Nephron progenitor cell (in vitro differentiated cells): Measurements from ENCODE around the gene KLB.
A peak's percentile ranks its signal among the peaks of the same experiment; 100 is the strongest.
"Not testable (repeated sequence)": the region's sequence is repeated elsewhere in the genome, so short reads cannot be mapped to it uniquely, and the experiment has no call there.

Experiments
- DNase-seq: peaks from one replicate; pipeline ENCODE4 v3.0.0; 2021
- H3K27ac Mint-ChIP-seq: 2 replicates; pipeline ENCODE4 v1.8.0; 2021; ENCODE audit warnings: mild to moderate bottlenecking, moderate library complexity, mixed read lengths
- H3K27me3 Mint-ChIP-seq: 2 replicates; pipeline ENCODE4 v1.8.0; 2021; ENCODE audit warnings: mild to moderate bottlenecking, low read depth, mixed read lengths; ENCODE audit not compliant: poor library complexity
- H3K36me3 Mint-ChIP-seq: 2 replicates; pipeline ENCODE4 v1.8.0; 2021; ENCODE audit warnings: low read depth, mixed read lengths
- H3K4me1 Mint-ChIP-seq: 2 replicates; pipeline ENCODE4 v1.8.0; 2021; ENCODE audit warnings: mixed read lengths
- H3K4me3 Mint-ChIP-seq: 2 replicates; pipeline ENCODE4 v1.8.0; 2021; ENCODE audit warnings: mild to moderate bottlenecking, moderate library complexity, mixed read lengths
- H3K9me3 Mint-ChIP-seq: 2 replicates; pipeline ENCODE4 v1.8.0; 2021; ENCODE audit warnings: mild to moderate bottlenecking, moderate library complexity, mixed read lengths
- TF ChIP-seq, protein P1 (sequence below): fragments of 200-600 bp; sonication (generic); IDR thresholded peaks from 2 replicates; pipeline ENCODE4 v1.5.0; 2021; ENCODE audit warnings: antibody characterized with exemption

Gene KLB

DNA sequence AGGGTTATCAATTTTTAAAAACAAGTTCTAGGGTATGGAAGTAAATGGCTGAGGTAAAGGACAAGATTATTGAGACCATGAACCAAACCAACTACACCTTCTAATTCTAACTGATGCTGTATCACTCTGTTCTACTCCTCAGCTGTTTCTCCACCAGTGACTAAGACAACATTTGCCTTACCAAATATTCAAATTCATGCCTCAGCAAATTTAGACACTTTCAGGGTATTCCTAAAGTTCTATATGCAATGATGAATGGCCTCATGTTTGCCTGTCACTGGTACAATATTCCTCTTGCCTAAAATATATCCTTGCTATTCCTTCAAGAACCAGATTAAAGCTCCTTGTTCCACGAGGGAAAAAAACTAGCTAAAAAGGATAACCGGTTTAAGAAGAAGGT lies 47.0 kb downstream of the KLB start:
- no peaks in the 10 kb centered on the region for H3K9me3 Mint-ChIP-seq
- H3K36me3 Mint-ChIP-seq: peaks cover 74% of the 10 kb centered on the region
- H3K4me1 Mint-ChIP-seq: peaks cover 24% of the 10 kb centered on the region
- peaks cover 4% of the 10 kb centered on the region for H3K27me3 Mint-ChIP-seq
- no peak for DNase-seq
- H3K4me3 Mint-ChIP-seq: no peak overlapping the region
- H3K27ac Mint-ChIP-seq: no peak overlapping the region
- TF ChIP-seq, protein P1, sequence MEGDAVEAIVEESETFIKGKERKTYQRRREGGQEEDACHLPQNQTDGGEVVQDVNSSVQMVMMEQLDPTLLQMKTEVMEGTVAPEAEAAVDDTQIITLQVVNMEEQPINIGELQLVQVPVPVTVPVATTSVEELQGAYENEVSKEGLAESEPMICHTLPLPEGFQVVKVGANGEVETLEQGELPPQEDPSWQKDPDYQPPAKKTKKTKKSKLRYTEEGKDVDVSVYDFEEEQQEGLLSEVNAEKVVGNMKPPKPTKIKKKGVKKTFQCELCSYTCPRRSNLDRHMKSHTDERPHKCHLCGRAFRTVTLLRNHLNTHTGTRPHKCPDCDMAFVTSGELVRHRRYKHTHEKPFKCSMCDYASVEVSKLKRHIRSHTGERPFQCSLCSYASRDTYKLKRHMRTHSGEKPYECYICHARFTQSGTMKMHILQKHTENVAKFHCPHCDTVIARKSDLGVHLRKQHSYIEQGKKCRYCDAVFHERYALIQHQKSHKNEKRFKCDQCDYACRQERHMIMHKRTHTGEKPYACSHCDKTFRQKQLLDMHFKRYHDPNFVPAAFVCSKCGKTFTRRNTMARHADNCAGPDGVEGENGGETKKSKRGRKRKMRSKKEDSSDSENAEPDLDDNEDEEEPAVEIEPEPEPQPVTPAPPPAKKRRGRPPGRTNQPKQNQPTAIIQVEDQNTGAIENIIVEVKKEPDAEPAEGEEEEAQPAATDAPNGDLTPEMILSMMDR: no peak

DNA sequence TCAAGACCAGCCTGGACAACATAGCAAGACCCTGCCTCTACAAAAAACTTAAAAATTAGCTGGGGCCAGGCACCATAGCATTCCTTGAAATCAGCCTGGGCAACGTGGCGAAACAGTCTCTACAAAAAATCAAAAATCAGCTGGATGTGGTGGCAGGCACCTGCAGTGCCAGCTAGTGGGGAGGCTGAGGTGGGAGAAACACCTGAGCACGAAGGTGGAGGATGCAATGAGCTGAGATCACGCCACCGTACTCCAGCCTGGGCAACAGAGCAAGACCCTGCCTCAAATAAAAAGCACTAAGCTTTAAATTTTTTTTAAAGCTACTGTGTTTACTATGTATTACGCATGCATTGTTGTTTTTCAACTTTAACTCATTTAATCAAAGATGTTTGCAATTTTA lies 48.8 kb downstream of the KLB start:
- Mint-ChIP-seq H3K27me3 (peaks cover 4% of the 10 kb centered on the region), H3K36me3 (peaks cover 73% of the 10 kb centered on the region), H3K4me3 (no peak overlapping the region)

DNA sequence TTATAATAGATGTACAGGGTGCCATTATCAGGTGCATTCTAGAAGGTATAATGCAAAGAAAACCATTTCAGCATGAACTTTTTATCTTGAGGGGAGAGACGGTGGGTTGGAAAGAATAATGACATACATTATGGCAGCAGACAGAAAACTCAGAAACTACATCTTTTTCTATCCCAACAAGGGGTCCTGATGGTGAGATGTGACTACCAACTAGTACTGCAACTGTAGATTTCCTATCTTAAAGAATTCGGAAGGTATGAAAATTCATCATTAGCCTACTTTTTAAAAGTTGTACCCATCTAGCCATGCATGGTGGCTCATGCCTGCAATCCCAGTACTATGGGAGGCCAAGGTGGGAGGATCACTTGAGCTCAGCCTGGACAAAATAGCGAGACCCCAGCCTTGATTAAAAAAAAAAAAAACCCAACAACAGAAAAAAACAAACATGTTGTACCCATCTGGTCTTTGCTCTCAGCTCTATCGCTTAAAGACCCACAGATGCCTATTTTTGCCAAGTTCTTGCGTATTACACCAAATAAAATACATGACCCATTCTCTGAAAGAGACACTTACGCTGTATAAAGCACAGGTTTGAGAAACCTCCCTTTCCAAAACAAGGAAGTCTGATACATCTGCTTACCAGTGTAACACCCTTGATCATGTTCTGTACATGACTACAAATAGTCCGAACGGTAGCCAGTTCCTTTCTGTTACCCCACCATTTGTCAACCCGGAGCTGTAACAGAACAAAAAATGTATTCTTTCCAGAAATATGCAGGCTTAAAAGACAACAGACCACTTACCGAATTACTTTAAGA lies 50.4 kb downstream of the KLB start:
- Mint-ChIP-seq H3K27ac (peak overlapping the region; percentile 18), H3K36me3 (peaks cover 72% of the 10 kb centered on the region), H3K4me3 (peak overlapping the region; percentile 98), H3K4me1 (peaks cover 34% of the 10 kb centered on the region), H3K9me3 (no peaks in the 10 kb centered on the region), H3K27me3 (peaks cover 4% of the 10 kb centered on the region)
- no peak for DNase-seq
- TF ChIP-seq, protein P1: no peak

More for the DNA sequence above, 48.8 kb downstream of the KLB start:
- H3K9me3 Mint-ChIP-seq: no peaks in the 10 kb centered on the region
- TF ChIP-seq, protein P1: no peak
- peak overlapping the region; percentile 69 for H3K27ac Mint-ChIP-seq
- DNase-seq: no peak
- H3K4me1 Mint-ChIP-seq: peaks cover 29% of the 10 kb centered on the region

DNA sequence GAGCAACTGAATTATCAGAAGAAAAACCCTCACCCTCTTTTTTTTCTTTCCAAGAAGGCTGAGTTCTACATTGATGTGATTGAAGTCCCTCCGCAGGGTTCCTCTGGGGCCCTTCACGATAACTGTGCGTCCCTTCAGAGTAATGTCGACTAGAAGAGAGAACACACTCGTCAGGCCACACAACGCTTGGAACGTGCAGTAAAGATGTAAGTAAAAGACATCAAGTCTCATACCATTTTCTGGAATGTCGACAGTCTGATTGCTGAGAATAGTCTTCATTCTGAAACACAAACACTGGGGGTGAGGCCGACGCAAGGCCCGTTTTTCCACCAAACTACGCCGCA lies 51.4 kb downstream of the KLB start:
- H3K4me1 Mint-ChIP-seq: peaks cover 34% of the 10 kb centered on the region

DNA sequence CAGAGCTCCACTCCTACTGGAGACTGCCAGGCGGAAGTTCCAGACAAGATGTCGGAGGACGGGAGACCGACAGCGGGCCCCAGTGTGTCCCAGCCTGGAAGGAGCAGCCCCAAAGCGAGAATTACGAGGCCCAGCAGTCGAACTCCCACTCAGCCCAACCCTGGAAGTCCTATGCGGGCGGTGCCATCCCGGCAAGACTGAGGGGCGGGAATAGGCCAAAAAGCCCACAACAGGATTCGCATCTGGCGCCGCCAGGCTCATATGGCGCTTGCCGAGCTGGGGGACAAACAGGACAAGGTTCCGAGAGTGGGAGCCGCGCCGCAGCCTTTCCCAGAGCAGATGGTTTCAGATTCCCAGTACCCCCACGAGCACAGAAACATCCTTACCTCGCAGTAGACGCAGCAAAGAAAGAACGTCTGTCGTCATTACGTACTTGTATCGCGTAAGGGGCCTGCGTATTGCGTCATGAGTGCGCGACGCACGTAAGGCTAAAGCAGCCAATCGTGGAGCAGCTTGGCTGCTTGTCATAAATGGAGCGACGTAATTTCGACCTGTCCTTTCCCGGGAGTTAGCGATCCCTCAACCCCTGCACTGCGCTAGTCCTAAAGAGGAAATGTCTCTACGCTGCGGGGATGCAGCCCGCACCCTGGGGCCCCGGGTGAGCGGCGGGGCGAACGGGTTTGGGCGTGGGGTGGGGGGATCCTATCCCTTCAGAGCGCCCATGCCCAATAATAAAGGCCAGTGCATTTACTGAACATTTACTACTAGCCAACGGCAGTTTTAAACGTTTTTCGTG lies 52.0 kb downstream of the KLB start, which contains the start of the genes LIAS and RPL9:
Gene LIAS (plus strand): TSS at position 552 of the 796 bp plus-strand sequence. CDS start 62 bp downstream, at position 614.
Gene RPL9 (minus strand): TSS at position 418 of the 796 bp plus-strand sequence. CDS start 483 bp downstream, outside the sequence.
- H3K4me1 Mint-ChIP-seq: peaks cover 34% of the 10 kb centered on the region
- H3K36me3 Mint-ChIP-seq: peaks cover 64% of the 10 kb centered on the region
- TF ChIP-seq, protein P1: no peak
- peaks cover 4% of the 10 kb centered on the region for H3K27me3 Mint-ChIP-seq
- no peaks in the 10 kb centered on the region for H3K9me3 Mint-ChIP-seq
- peak within 1 kb of the TSS; percentile 100 for H3K27ac Mint-ChIP-seq
- peak within 1 kb of the TSS; percentile 98 for H3K4me3 Mint-ChIP-seq
- DNase-seq: peak; percentile 90

More for the DNA sequence above, 51.4 kb downstream of the KLB start:
- Mint-ChIP-seq H3K27ac (peak overlapping the region; percentile 100), H3K36me3 (peaks cover 64% of the 10 kb centered on the region), H3K4me3 (peak overlapping the region; percentile 98)
- DNase-seq, H3K27me3 Mint-ChIP-seq, H3K9me3 Mint-ChIP-seq: not testable (repeated sequence)

DNA sequence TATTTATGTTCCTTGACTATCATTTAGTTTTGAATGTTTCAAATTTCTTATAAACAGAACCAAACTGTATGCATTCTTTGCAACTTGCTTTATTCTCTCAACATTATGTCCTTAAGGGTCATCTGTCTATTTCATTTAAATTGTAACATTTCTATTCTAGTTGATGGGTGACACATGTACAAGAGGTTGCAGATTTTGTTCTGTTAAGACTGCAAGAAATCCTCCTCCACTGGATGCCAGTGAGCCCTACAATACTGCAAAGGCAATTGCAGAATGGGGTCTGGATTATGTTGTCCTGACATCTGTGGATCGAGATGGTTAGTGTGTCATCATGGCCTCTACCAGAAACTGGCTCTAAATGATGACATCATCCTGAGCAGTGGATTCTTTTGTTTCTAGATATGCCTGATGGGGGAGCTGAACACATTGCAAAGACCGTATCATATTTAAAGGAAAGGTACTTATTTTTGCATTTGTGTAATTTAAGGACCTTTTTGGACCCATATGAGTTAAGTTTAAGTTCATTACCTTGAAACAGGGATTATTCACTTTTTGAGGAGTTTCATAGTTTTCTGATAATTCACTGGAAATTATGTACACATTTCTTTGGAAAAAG lies 58.3 kb downstream of the KLB start:
- Mint-ChIP-seq H3K9me3 (no peaks in the 10 kb centered on the region), H3K36me3 (peaks cover 33% of the 10 kb centered on the region), H3K27me3 (peaks cover 4% of the 10 kb centered on the region), H3K27ac (no peak overlapping the region), H3K4me3 (no peak overlapping the region), H3K4me1 (peaks cover 14% of the 10 kb centered on the region)
- TF ChIP-seq, protein P1: no peak
- no peak for DNase-seq
